ENCODE measurements around the gene MYO1H. TPM values are rescaled to one million over a fixed set of nuclear protein-coding genes. Genes with fewer than 3 reads are reported as not detected.

The MYO1H gene
- total RNA-seq, 4 donors from 2014 or later: not detected

DNA sequence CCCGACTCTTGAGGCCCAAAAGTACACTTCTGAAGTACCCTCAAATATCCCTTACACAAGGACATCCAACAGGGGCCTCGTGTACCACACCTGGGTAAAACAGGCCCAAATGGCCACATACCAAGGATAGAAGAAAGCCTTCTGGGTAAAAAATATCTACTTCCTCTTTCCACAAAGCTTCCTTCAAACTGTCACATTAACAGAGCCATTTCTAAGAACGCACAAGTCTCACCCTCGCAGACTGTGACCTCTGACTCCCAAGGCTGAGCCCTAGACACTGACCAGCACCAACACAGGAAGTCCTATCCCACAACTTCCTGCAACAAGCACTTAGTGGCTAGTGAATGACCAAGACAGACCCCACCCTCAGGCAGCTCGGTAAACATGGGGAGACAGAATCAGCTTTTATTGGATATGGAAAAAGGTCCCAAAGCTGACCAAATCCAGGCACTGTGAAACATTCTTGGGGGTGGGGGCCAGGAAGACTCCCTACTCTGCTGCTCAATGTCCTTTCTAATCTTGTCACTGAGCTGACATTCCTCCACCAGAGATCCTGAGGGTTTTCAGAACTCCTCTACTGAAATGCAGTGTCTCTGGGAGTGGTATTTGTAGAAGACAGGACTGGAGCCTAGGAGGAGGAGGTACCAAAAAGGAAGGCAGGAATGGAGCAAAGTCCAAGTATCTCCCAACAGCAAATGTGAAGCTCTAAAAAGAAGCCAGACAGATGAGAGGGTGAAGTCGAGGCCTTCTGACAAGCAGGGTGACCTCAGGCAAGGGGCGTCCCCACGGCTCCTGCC is 113.5 kb downstream of the MYO1H start:
- Histone ChIP-seq H3K36me3 (peaks cover 0 to 42% of the 10 kb centered on the region in 2 donors), H3K27ac (peak overlapping the region; percentile 75 to 87 (median 82)), H3K9me3 (no peaks in the 10 kb centered on the region), H3K4me3 (no peak overlapping the region), H3K4me1 (peaks cover 53 to 59% of the 10 kb centered on the region in 2 donors), H3K27me3 (no peaks in the 10 kb centered on the region)
- ATAC-seq: no peak
- DNase-seq: peak in 1 of 2 donors; percentile 32
- intact Hi-C loops (cut with DNase I; ENCODE audit: low total_unique reads) (no loop called here), in situ Hi-C loops (cut with MboI; ENCODE audit: low sequenced_read_pairs in 4 of 4) (no loop called here)
- no peak for TF ChIP-seq POLR2A (IDR thresholded peaks at IDR 0.05)
- TF ChIP-seq, protein P1, sequence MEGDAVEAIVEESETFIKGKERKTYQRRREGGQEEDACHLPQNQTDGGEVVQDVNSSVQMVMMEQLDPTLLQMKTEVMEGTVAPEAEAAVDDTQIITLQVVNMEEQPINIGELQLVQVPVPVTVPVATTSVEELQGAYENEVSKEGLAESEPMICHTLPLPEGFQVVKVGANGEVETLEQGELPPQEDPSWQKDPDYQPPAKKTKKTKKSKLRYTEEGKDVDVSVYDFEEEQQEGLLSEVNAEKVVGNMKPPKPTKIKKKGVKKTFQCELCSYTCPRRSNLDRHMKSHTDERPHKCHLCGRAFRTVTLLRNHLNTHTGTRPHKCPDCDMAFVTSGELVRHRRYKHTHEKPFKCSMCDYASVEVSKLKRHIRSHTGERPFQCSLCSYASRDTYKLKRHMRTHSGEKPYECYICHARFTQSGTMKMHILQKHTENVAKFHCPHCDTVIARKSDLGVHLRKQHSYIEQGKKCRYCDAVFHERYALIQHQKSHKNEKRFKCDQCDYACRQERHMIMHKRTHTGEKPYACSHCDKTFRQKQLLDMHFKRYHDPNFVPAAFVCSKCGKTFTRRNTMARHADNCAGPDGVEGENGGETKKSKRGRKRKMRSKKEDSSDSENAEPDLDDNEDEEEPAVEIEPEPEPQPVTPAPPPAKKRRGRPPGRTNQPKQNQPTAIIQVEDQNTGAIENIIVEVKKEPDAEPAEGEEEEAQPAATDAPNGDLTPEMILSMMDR (IDR thresholded peaks at IDR 0.05 in 4 of 5, conservative IDR thresholded peaks at IDR 0.05 in 1 of 5): no peak

DNA sequence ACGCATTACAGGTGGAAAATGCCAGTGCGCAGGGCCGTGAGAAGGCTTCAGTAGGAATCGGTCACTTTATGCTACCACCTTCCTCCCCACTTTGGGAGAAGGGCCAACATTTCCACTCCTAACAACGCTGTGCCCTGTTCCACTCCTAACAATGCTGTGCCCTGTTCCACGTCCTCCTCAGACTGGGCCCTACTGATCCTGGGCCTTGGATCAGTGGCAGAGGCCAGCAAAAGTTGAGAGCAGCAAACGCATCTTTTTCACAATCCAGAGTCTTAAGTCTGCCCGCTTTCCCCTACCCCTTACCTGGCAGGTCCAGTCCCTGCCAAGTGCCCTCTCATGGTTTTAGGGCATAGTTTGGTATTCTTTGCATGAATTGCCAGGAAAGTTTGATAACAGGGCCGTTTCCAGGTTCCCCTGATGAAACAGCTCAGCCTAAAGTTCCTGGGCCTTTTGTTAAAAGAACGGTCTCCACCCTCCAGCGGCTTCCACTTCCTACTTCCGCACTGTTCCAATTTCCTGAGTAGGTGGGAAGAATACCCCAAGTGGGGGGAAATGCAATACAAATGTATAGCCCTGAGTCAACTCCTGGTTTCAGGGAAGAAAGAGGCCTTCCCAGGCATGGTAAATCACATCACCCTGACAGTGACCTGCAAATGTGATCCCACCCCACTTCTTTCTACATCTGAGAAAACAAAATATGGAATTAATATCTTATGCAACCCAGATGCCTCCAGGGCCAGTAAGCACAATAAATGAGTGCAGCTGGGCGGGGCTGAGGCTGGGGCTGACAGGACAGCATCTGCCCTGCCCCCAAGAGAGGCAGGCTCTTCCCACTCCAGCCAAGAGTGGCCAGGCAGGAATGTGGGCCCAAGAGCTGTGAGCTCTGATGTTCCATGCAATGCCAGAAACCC is 114.4 kb downstream of the MYO1H start:
- H3K9me3 ChIP-seq: no peaks in the 10 kb centered on the region
- intact Hi-C loops (cut with DNase I; ENCODE audit: low total_unique reads): no loop called here

DNA sequence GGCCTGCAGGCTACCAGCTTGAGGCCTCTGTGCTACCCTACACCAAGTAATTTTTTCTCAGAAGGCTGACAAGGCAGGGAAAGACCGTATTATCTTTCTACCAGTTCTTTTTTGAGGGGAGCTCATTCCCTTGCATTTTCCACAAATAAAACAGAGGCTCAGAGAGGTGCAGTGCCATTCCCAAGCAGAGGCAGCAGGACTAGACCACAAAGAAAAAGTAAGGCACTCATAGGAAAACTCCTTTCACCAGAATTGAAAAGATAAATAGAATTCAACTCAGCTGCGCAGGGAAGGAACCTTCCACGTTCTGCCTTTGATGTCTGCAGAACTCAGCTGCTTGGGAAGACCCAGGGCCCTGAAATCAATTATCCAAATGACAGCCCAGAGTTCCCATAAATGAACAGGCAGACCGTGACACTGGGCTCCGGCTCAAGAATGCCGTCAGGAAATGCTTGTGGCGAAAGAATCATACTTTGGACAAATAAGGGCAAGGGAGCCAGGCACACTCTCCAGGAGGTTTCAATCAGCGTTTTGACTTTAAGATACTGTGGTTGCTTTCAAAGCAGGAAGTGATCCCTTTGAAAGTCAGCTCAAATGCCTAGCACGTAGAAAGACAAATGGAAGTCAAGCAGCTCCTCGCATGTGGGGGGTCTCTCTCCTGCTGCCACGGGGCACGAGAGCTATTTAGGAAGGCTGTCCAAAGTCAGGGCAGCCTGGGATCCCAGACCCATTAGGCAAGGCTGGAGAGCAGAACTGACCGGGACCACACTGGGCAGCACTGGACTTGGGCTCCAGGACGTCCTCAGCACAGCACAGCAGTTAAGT is 115.4 kb downstream of the MYO1H start:
- intact Hi-C loops (cut with DNase I; ENCODE audit: low total_unique reads) (no loop called here), in situ Hi-C loops (cut with MboI; ENCODE audit: low sequenced_read_pairs in 4 of 4) (no loop called here)
- DNase-seq (peak; percentile 42 to 76), ATAC-seq (peak; percentile 76 to 83)
- Histone ChIP-seq H3K27me3 (no peaks in the 10 kb centered on the region), H3K9me3 (no peaks in the 10 kb centered on the region), H3K4me3 (peak overlapping the region in 2 of 4 donors; percentile 21 to 27), H3K36me3 (peaks cover 0 to 32% of the 10 kb centered on the region in 2 donors), H3K27ac (peak overlapping the region; percentile 75 to 87 (median 82)), H3K4me1 (peaks cover 60 to 73% of the 10 kb centered on the region in 2 donors)
- TF ChIP-seq POLR2A (IDR thresholded peaks at IDR 0.05): no peak
- TF ChIP-seq, protein P1 (IDR thresholded peaks at IDR 0.05 in 4 of 5, conservative IDR thresholded peaks at IDR 0.05 in 1 of 5): no peak

More for the DNA sequence above, 114.4 kb downstream of the MYO1H start:
- TF ChIP-seq, protein P1 (IDR thresholded peaks at IDR 0.05 in 4 of 5, conservative IDR thresholded peaks at IDR 0.05 in 1 of 5): no peak
- TF ChIP-seq POLR2A (IDR thresholded peaks at IDR 0.05): no peak
- in situ Hi-C loops (cut with MboI; ENCODE audit: low sequenced_read_pairs in 4 of 4): no loop called here
- Histone ChIP-seq H3K36me3 (peaks cover 0 to 34% of the 10 kb centered on the region in 2 donors), H3K27ac (peak overlapping the region; percentile 75 to 87 (median 82)), H3K27me3 (no peaks in the 10 kb centered on the region), H3K4me1 (peaks cover 55 to 68% of the 10 kb centered on the region in 2 donors), H3K4me3 (no peak overlapping the region)
- ATAC-seq: peak; percentile 67 to 76
- DNase-seq: peak; percentile 52 to 80

DNA sequence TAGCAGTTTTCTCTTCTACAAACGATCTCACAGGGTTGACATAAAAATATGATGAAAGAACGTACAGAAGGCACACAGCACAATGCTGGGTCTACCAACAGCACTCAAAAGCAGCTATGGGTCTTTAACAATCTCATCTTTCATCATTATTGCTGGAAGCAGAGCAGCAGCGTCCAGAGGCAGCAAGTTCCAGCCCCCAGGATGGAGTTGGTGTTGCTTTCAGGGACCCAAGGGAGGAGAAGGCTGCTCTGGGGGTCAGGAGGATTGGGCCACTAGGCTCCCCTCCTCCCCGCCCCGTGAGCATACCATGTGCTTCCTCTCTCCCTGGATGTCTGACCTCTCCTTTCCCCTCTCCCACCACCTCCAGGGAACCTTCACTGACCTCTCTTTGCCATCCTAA is 116.1 kb downstream of the MYO1H start:
- H3K4me1 ChIP-seq: peaks cover 63 to 76% of the 10 kb centered on the region in 2 donors
- peak overlapping the region; percentile 75 to 87 (median 82) for H3K27ac ChIP-seq
- no peaks in the 10 kb centered on the region for H3K9me3 ChIP-seq
- in situ Hi-C loops (cut with MboI; ENCODE audit: low sequenced_read_pairs in 4 of 4) (no loop called here), intact Hi-C loops (cut with DNase I; ENCODE audit: low total_unique reads) (no loop called here)
- ATAC-seq: no peak
- no peak for DNase-seq
- H3K4me3 ChIP-seq: peak overlapping the region in 1 of 4 donors; percentile 21
- H3K27me3 ChIP-seq: no peaks in the 10 kb centered on the region
- H3K36me3 ChIP-seq: peaks cover 0 to 35% of the 10 kb centered on the region in 2 donors
- no peak for TF ChIP-seq POLR2A (IDR thresholded peaks at IDR 0.05)
- TF ChIP-seq, protein P1 (IDR thresholded peaks at IDR 0.05 in 4 of 5, conservative IDR thresholded peaks at IDR 0.05 in 1 of 5): no peak

Data from gastrocnemius medialis (tissue), 4 donors.